Keratinocyte (primary cell): ENCODE results near the gene CNTNAP2. TPM values are rescaled to one million over a fixed set of nuclear protein-coding genes. Genes with fewer than 3 reads are reported as not detected.

ENCODE experiments used
- DNase-seq: peaks from one replicate; pipeline ENCODE4 v3.0.0-alpha.2; 2011; ENCODE audit warnings: low read depth, missing footprints, low spot score
- FAIRE-seq: peaks from 2 replicates; lab custom pipeline; 2011; peaks lifted over from hg19 to GRCh38; lab: Jason Lieb, UNC
- H2AFZ ChIP-seq: 2 replicates; pipeline ENCODE4 v1.6.0; 2012; ENCODE audit warnings: low read length, control low read depth, inconsistent platforms; ENCODE audit not compliant: control insufficient read depth
- H3K27ac ChIP-seq: 2 replicates; pipeline ENCODE4 v1.5.1; 2011; ENCODE audit warnings: low read length; ENCODE audit not compliant: control insufficient read depth, insufficient read depth
- H3K27me3 ChIP-seq: 3 replicates; pipeline ENCODE4 v1.6.0; 2011; ENCODE audit warnings: low read length; ENCODE audit not compliant: control insufficient read depth, insufficient read depth; ENCODE audit errors: extremely low read depth
- H3K36me3 ChIP-seq, 2 experiments: 2 replicates in 1 of 2; 3 replicates in 1 of 2; pipeline ENCODE4 v1.5.1; 2011; ENCODE audit warnings: low read length in 2 of 2, mild to moderate bottlenecking in 1 of 2; ENCODE audit not compliant: control insufficient read depth in 2 of 2, insufficient read depth in 2 of 2; ENCODE audit errors: extremely low read depth in 1 of 2
- H3K4me1 ChIP-seq: 3 replicates; pipeline ENCODE4 v1.5.1; 2011; ENCODE audit warnings: low read length; ENCODE audit not compliant: control insufficient read depth, insufficient read depth; ENCODE audit errors: extremely low read depth
- H3K4me2 ChIP-seq: 3 replicates; pipeline ENCODE4 v1.6.0; 2011; ENCODE audit warnings: low read depth, low read length; ENCODE audit not compliant: control insufficient read depth, insufficient read depth; ENCODE audit errors: extremely low read depth
- H3K4me3 ChIP-seq, 3 experiments: fragments of 200-600 bp in 1 of 3; sonication (generic) in 1 of 3; 2 replicates in 2 of 3; 3 replicates in 1 of 3; pipeline ENCODE4 v1.5.1; 2011 to 2016; ENCODE audit warnings: low read length in 3 of 3, mild to moderate bottlenecking in 3 of 3, control low read depth in 2 of 3, inconsistent platforms in 1 of 3, low read depth in 1 of 3, mixed read lengths in 1 of 3, mixed run types in 1 of 3, moderate library complexity in 1 of 3; ENCODE audit not compliant: control insufficient read depth in 2 of 3, insufficient read depth in 2 of 3; ENCODE audit errors: extremely low read depth in 1 of 3
- H3K79me2 ChIP-seq: 2 replicates; pipeline ENCODE4 v1.6.0; 2012; ENCODE audit warnings: low read length; ENCODE audit not compliant: control insufficient read depth, insufficient read depth
- H3K9ac ChIP-seq: 3 replicates; pipeline ENCODE4 v1.6.0; 2011; ENCODE audit warnings: low read length; ENCODE audit not compliant: control insufficient read depth, insufficient read depth; ENCODE audit errors: extremely low read depth
- H3K9me1 ChIP-seq: 3 replicates; pipeline ENCODE4 v1.6.0; 2011; ENCODE audit warnings: low read length; ENCODE audit not compliant: control insufficient read depth, insufficient read depth; ENCODE audit errors: extremely low read depth
- H3K9me3 ChIP-seq: 2 replicates; pipeline ENCODE4 v1.5.1; 2012; ENCODE audit warnings: low read depth, low read length; ENCODE audit not compliant: control insufficient read depth
- H4K20me1 ChIP-seq: 3 replicates; pipeline ENCODE4 v1.6.0; 2011; ENCODE audit warnings: low read length; ENCODE audit not compliant: control insufficient read depth, insufficient read depth; ENCODE audit errors: extremely low read depth
- EZH2 ChIP-seq: IDR thresholded peaks from one replicate; pipeline ENCODE4 v1.6.1; 2012; ENCODE audit warnings: inconsistent platforms, mild to moderate bottlenecking, low read length, moderate library complexity
- dilution Hi-C: fragments of 300-500 bp; cut with MboI; formaldehyde crosslinking; loops from one replicate; pipeline ENCODE4 v1.7.0; 2020; ENCODE audit warnings: low sequenced_read_pairs; ENCODE audit not compliant: extremely low pct_ligation_motif_present
- polyA plus RNA-seq, 5 experiments: library from polyadenylated mRNA; depleted of rRNA in 3 of 5; stranded (reverse) in 3 of 5; stranded (forward) in 1 of 5; unstranded in 1 of 5; fragments of >200 nt; gene quantifications; 1 replicate in 1 of 5; 2 replicates in 3 of 5; 3 replicates in 1 of 5; pipeline versions ENCODE4 v1.2.1 to v1.2.3, GENCODE V29; 2011 to 2012; ENCODE audit warnings: missing spikeins in 2 of 5, low read depth in 1 of 5, low replicate concordance in 1 of 5
- TF ChIP-seq, protein P1 (sequence below), 3 experiments: IDR thresholded peaks in 1 of 3; conservative IDR thresholded peaks in 1 of 3; optimal IDR thresholded peaks in 1 of 3; 2 replicates in 2 of 3; 3 replicates in 1 of 3; pipeline versions ENCODE3 to v1.5.1; 2011; ENCODE audit warnings: low read length in 3 of 3, mild to moderate bottlenecking in 3 of 3, moderate library complexity in 2 of 3, control low read depth in 1 of 3, inconsistent platforms in 1 of 3; ENCODE audit not compliant: insufficient read depth in 2 of 3; ENCODE audit errors: extremely low read depth in 1 of 3

Gene CNTNAP2
- polyA plus RNA-seq, 1 donor (not counting 4 experiments of a cell fraction or from before 2014, with no cell fraction given) = 1.4 TPM

DNA sequence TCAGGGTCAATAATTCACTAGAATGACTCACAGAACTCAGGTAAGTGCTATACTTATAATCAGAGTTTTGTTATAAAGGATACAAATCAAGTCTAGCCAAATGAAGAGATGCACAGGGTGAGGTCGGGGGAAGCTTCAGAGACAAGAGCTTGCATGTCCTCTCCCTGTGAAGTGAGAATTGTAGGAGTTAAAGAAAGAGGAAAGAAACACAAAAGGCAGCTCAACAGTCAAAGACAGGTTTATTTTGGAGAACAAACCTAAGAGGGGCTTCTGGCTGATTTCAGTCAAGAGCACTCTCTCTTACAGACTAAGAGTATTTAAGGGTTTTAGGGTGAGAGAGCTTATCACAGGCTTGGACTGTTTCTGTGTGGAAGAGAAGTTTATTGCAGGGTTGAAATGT, 1873.5 kb downstream of the CNTNAP2 start:
- H3K9me1 ChIP-seq = no peaks in the 10 kb centered on the region
- H3K9me3 ChIP-seq = no peaks in the 10 kb centered on the region

DNA sequence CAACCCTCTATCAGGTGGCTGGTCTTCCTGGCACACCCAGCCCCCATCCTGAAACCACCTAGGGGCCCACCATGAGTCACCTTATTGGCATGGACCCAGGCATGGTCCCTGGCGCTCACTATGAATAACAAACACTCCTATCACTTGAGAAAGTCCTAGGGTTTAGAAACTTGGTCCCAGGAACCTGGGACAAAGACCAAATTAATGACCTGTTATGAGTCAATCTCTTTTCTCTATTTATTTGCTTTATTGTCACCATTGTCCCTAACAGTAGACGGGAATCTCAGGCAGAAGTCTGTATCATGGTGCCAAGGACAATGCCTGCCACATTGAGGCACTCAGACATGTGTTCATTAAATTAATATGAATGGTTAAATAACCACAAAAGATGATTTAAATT, 1874.3 kb downstream of the CNTNAP2 start:
- no peak overlapping the region for H2AFZ ChIP-seq
- no peak overlapping the region for H3K9ac ChIP-seq
- H3K9me3 ChIP-seq = no peaks in the 10 kb centered on the region
- dilution Hi-C loops = no loop called here
- no peaks in the 10 kb centered on the region for H3K79me2 ChIP-seq
- no peak for TF ChIP-seq EZH2
- TF ChIP-seq, protein P1, sequence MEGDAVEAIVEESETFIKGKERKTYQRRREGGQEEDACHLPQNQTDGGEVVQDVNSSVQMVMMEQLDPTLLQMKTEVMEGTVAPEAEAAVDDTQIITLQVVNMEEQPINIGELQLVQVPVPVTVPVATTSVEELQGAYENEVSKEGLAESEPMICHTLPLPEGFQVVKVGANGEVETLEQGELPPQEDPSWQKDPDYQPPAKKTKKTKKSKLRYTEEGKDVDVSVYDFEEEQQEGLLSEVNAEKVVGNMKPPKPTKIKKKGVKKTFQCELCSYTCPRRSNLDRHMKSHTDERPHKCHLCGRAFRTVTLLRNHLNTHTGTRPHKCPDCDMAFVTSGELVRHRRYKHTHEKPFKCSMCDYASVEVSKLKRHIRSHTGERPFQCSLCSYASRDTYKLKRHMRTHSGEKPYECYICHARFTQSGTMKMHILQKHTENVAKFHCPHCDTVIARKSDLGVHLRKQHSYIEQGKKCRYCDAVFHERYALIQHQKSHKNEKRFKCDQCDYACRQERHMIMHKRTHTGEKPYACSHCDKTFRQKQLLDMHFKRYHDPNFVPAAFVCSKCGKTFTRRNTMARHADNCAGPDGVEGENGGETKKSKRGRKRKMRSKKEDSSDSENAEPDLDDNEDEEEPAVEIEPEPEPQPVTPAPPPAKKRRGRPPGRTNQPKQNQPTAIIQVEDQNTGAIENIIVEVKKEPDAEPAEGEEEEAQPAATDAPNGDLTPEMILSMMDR (optimal IDR thresholded peaks at IDR 0.05 in 1 of 3, IDR thresholded peaks at IDR 0.05 in 1 of 3, conservative IDR thresholded peaks at IDR 0.05 in 1 of 3; ENCODE audit: extremely low read depth in 1 of 3, insufficient read depth in 2 of 3, low read length in 3 of 3) = no peak
- H3K9me1 ChIP-seq = no peaks in the 10 kb centered on the region
- H3K4me3 ChIP-seq = no peak overlapping the region
- H3K27ac ChIP-seq = no peak overlapping the region
- no peaks in the 10 kb centered on the region for H3K36me3 ChIP-seq
- no peak overlapping the region for H3K4me2 ChIP-seq
- H3K4me1 ChIP-seq = no peaks in the 10 kb centered on the region
- DNase-seq = no peak
- H4K20me1 ChIP-seq = no peaks in the 10 kb centered on the region
- H3K27me3 ChIP-seq = no peaks in the 10 kb centered on the region
- FAIRE-seq = no peak

More for the DNA sequence above, 1873.5 kb downstream of the CNTNAP2 start:
- no peaks in the 10 kb centered on the region for H3K79me2 ChIP-seq
- no peaks in the 10 kb centered on the region for H4K20me1 ChIP-seq
- no peak for FAIRE-seq
- H3K4me3 ChIP-seq = no peak overlapping the region
- dilution Hi-C loops = no loop called here
- DNase-seq = no peak
- H3K4me2 ChIP-seq = no peak overlapping the region
- H3K27me3 ChIP-seq = no peaks in the 10 kb centered on the region
- no peak overlapping the region for H2AFZ ChIP-seq
- H3K9ac ChIP-seq = no peak overlapping the region
- H3K36me3 ChIP-seq = no peaks in the 10 kb centered on the region
- H3K4me1 ChIP-seq = no peaks in the 10 kb centered on the region
- no peak overlapping the region for H3K27ac ChIP-seq
- no peak for TF ChIP-seq EZH2
- TF ChIP-seq, protein P1 (optimal IDR thresholded peaks at IDR 0.05 in 1 of 3, IDR thresholded peaks at IDR 0.05 in 1 of 3, conservative IDR thresholded peaks at IDR 0.05 in 1 of 3; ENCODE audit: extremely low read depth in 1 of 3, insufficient read depth in 2 of 3, low read length in 3 of 3) = no peak
